ENCODE results near the gene NUAK1. TPM values are rescaled to one million over a fixed set of nuclear protein-coding genes. Genes with fewer than 3 reads are reported as not detected.

The NUAK1 gene
- total and polyA plus RNA-seq, 2 donors = 2.1 to 4.3 TPM

DNA sequence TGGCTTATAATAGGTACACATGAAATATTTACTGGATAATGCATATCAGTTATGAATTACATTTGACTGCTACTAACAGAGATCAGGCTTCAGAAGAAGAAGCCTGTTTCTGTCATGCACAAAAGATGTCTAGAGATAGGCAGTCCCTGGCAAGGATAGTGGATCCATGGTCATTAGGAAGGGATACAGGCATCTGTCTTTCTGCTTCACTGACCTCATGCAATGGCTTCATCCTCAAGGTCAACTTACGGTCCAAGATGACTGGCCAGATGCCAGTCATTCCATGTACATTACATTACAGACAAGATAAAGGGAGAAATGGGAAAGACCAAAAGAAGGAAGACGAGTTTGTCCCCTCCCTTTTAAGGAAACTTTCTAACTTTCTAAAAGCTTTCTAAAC, 94.0 kb downstream of the NUAK1 start:
- H3K27me3 ChIP-seq (ENCODE audit: control insufficient read depth in 2 of 2, insufficient read depth in 1 of 2, low read length in 1 of 2) = no peaks in the 10 kb centered on the region
- no peaks in the 10 kb centered on the region for H3K4me1 ChIP-seq (ENCODE audit: control insufficient read depth in 2 of 2, insufficient read depth in 2 of 2, low read length in 2 of 2)
- 90% methylated on average over 2 of the region's 2 CpGs for WGBS
- DNase-seq (ENCODE audit: low read depth in 6 of 9, low spot score in 9 of 9) = no peak
- no peak overlapping the region for H3K27ac ChIP-seq (ENCODE audit: low read depth in 1 of 2, low read length in 1 of 2)
- H3K36me3 ChIP-seq (ENCODE audit: control insufficient read depth in 2 of 2, insufficient read depth in 2 of 2, low read length in 1 of 2) = no peaks in the 10 kb centered on the region
- H3K9me3 ChIP-seq (ENCODE audit: control insufficient read depth in 2 of 2, insufficient read depth in 1 of 2, low read length in 1 of 2) = peaks cover 0 to 7% of the 10 kb centered on the region in 2 donors
- no peak overlapping the region for H3K4me3 ChIP-seq (ENCODE audit: low read length in 2 of 2)

DNA sequence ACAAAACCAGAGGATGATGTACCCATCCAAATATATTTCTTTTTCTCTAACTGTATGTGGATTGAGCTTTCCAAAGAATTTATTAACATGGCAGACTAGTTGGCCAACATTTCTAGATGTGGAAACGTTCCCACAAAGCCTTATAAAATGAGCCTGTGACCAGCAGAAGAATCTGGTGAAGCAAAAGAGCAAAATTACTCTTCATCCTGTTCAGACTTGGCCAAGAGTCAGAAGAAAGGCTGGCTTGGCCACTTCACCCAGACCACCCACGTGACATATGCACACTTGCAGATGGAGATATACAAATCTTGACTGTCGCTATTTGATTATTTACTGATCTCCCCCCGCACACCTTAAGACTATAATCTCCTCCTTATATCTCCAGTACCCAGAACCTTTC, 96.7 kb downstream of the NUAK1 start:
- no peaks in the 10 kb centered on the region for H3K27me3 ChIP-seq (ENCODE audit: control insufficient read depth in 2 of 2, insufficient read depth in 1 of 2, low read length in 1 of 2)
- H3K27ac ChIP-seq (ENCODE audit: low read depth in 1 of 2, low read length in 1 of 2) = no peak overlapping the region
- no peaks in the 10 kb centered on the region for H3K4me1 ChIP-seq (ENCODE audit: control insufficient read depth in 2 of 2, insufficient read depth in 2 of 2, low read length in 2 of 2)
- no peaks in the 10 kb centered on the region for H3K36me3 ChIP-seq (ENCODE audit: control insufficient read depth in 2 of 2, insufficient read depth in 2 of 2, low read length in 1 of 2)
- no peak overlapping the region for H3K4me3 ChIP-seq (ENCODE audit: low read length in 2 of 2)
- peaks cover 0 to 10% of the 10 kb centered on the region in 2 donors for H3K9me3 ChIP-seq (ENCODE audit: control insufficient read depth in 2 of 2, insufficient read depth in 1 of 2, low read length in 1 of 2)
- WGBS = 93% methylated on average over 4 of the region's 4 CpGs
- DNase-seq (ENCODE audit: low read depth in 6 of 9, low spot score in 9 of 9) = no peak

DNA sequence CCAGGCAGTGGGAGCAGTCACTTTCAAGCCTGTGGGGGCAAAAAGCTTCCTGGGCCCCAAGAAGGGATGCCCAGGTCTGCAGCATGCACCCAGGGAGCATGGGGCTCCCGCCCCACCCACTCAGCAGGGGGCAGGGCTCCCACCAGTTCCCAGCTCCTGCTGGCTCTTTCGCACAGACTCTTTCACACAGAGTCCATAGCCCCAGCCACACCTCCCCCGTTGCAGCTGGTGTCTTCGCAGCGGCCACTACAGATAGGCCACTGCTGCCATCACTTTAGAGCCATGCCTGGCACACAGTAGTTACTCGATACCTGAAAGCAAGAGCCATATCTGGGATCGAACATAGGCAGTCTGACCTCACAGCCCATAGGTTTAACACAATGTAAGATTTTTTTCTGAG, 98.2 kb downstream of the NUAK1 start:
- H3K36me3 ChIP-seq (ENCODE audit: control insufficient read depth in 2 of 2, insufficient read depth in 2 of 2, low read length in 1 of 2) = no peaks in the 10 kb centered on the region
- H3K4me1 ChIP-seq (ENCODE audit: control insufficient read depth in 2 of 2, insufficient read depth in 2 of 2, low read length in 2 of 2) = no peaks in the 10 kb centered on the region
- H3K9me3 ChIP-seq (ENCODE audit: control insufficient read depth in 2 of 2, insufficient read depth in 1 of 2, low read length in 1 of 2) = peaks cover 0 to 10% of the 10 kb centered on the region in 2 donors
- no peak overlapping the region for H3K27ac ChIP-seq (ENCODE audit: low read depth in 1 of 2, low read length in 1 of 2)
- no peaks in the 10 kb centered on the region for H3K27me3 ChIP-seq (ENCODE audit: control insufficient read depth in 2 of 2, insufficient read depth in 1 of 2, low read length in 1 of 2)
- no peak for DNase-seq (ENCODE audit: low read depth in 6 of 9, low spot score in 9 of 9)
- 94% methylated on average over 7 of the region's 7 CpGs for WGBS
- no peak overlapping the region for H3K4me3 ChIP-seq (ENCODE audit: low read length in 2 of 2)

DNA sequence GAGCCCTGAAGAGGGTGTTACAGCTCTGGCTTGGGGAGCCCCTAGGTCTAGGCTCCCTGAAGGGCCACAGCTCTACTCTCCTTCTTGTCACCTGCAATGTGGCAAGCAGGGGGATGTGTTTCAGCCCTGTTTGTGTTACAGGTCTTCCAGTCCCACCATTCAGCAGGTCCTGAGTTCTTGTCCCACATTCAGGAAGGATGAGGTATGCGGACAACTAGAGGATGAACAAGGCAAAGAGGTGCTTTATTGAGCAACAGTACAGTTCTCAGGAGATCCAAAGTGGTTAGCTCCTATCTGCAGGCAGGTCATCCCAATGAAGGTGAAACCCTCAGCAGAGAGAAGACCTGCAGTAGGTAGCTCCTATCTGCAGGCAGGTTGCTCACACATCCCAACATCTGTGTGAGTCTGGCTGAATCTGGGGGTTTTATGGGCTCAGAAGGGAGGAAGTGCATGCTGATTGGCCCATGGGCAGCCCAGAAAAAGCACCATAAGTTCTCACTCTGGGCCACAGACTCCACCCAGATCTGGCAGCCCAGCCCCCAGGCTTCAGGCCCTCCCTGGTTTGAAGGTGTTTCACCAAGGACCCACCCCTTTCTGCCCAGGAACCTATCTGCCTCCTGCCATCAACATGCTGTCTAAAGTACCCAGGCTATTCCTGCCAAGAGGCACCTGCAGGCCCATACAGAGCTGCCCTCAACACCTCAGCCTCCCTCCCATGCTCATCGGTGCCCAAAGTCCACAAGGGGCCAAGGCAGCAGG, 98.9 kb downstream of the NUAK1 start:
- Histone ChIP-seq H3K4me3 (ENCODE audit: low read length in 2 of 2) (no peak overlapping the region), H3K9me3 (ENCODE audit: control insufficient read depth in 2 of 2, insufficient read depth in 1 of 2, low read length in 1 of 2) (peaks cover 0 to 10% of the 10 kb centered on the region in 2 donors), H3K36me3 (ENCODE audit: control insufficient read depth in 2 of 2, insufficient read depth in 2 of 2, low read length in 1 of 2) (no peaks in the 10 kb centered on the region), H3K27me3 (ENCODE audit: control insufficient read depth in 2 of 2, insufficient read depth in 1 of 2, low read length in 1 of 2) (no peaks in the 10 kb centered on the region), H3K27ac (ENCODE audit: low read depth in 1 of 2, low read length in 1 of 2) (no peak overlapping the region), H3K4me1 (ENCODE audit: control insufficient read depth in 2 of 2, insufficient read depth in 2 of 2, low read length in 2 of 2) (no peaks in the 10 kb centered on the region)
- 98% methylated on average over 2 of the region's 2 CpGs for WGBS
- DNase-seq (ENCODE audit: low read depth in 6 of 9, low spot score in 9 of 9) = no peak

DNA sequence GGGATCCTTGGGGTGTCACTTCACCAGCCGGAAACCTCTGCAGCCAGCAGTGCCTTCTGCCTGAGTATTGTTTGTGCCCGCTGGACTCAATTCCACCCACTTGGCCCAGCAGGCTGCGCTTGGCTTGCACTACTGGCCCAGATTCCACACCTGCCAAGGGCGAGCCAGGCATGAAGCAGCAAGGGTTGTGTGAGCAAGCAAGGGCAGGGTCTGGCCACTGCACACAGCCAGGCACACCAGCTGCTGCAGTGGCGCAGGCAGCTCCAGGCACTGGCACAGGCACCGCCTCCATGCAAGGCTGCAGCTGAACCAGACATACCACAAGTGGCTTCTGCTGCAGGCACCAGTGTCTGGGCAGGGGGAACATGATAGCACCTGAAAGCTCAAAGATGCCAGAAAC, 99.5 kb downstream of the NUAK1 start:
- peaks cover 0 to 10% of the 10 kb centered on the region in 2 donors for H3K9me3 ChIP-seq (ENCODE audit: control insufficient read depth in 2 of 2, insufficient read depth in 1 of 2, low read length in 1 of 2)
- no peak overlapping the region for H3K27ac ChIP-seq (ENCODE audit: low read depth in 1 of 2, low read length in 1 of 2)
- no peaks in the 10 kb centered on the region for H3K36me3 ChIP-seq (ENCODE audit: control insufficient read depth in 2 of 2, insufficient read depth in 2 of 2, low read length in 1 of 2)
- DNase-seq (ENCODE audit: low read depth in 6 of 9, low spot score in 9 of 9) = no peak
- H3K4me1 ChIP-seq (ENCODE audit: control insufficient read depth in 2 of 2, insufficient read depth in 2 of 2, low read length in 2 of 2) = no peaks in the 10 kb centered on the region
- H3K4me3 ChIP-seq (ENCODE audit: low read length in 2 of 2) = no peak overlapping the region
- WGBS = 96% methylated on average over 6 of the region's 6 CpGs
- no peaks in the 10 kb centered on the region for H3K27me3 ChIP-seq (ENCODE audit: control insufficient read depth in 2 of 2, insufficient read depth in 1 of 2, low read length in 1 of 2)

DNA sequence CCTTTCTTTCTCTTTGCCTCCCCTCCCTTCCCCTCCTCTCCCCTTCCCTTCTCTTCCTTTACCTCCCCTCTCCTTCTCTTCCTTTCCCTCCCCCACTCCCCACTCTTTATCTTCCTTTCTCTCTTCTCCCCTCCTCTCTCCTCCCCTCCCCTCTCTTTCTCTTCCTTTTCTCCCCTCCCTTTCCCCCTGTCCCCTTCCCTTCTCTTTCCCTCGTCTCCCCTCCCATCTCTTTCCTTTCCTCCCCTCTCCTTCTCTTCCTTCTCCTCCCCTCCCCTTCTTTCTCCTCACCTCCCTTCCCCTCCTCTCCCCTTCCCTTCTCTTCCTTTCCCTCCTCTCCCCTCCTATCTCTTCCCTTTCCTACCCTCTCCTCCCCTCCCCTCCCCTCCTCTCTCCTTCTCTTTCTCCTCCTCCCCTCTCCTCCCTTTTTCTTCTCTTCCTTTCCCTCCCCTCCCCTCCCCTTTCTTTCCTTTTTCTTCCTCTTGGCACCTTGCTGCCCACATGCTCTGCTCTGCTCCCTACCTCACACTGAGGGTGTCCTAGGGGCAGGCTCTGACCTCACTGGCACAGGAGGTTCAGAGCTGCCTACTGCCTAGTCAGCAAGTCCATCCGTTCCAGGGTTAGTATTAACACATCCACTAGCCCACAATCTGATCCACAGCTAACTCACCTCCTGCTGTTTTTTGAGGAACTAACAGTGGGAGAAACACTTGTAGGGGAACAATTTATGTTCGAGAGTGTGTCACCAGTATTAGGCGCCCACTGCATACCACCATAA, 101.0 kb downstream of the NUAK1 start:
- no peak overlapping the region for H3K27ac ChIP-seq (ENCODE audit: low read depth in 1 of 2, low read length in 1 of 2)
- no peak overlapping the region for H3K4me3 ChIP-seq (ENCODE audit: low read length in 2 of 2)
- H3K36me3 ChIP-seq (ENCODE audit: control insufficient read depth in 2 of 2, insufficient read depth in 2 of 2, low read length in 1 of 2) = no peaks in the 10 kb centered on the region
- 68% methylated on average over 4 of the region's 4 CpGs for WGBS
- no peak for DNase-seq (ENCODE audit: low read depth in 6 of 9, low spot score in 9 of 9)
- H3K9me3 ChIP-seq (ENCODE audit: control insufficient read depth in 2 of 2, insufficient read depth in 1 of 2, low read length in 1 of 2) = peaks cover 0 to 10% of the 10 kb centered on the region in 2 donors
- no peaks in the 10 kb centered on the region for H3K4me1 ChIP-seq (ENCODE audit: control insufficient read depth in 2 of 2, insufficient read depth in 2 of 2, low read length in 2 of 2)
- H3K27me3 ChIP-seq (ENCODE audit: control insufficient read depth in 2 of 2, insufficient read depth in 1 of 2, low read length in 1 of 2) = no peaks in the 10 kb centered on the region

- DNase-seq (ENCODE audit: low read depth in 6 of 9, low spot score in 9 of 9) = no peak
- 94% methylated on average over 5 of the region's 5 CpGs for WGBS
These were observed 103.3 kb downstream of the NUAK1 start for GRCh38 chr12:106035421-106035820.

DNA sequence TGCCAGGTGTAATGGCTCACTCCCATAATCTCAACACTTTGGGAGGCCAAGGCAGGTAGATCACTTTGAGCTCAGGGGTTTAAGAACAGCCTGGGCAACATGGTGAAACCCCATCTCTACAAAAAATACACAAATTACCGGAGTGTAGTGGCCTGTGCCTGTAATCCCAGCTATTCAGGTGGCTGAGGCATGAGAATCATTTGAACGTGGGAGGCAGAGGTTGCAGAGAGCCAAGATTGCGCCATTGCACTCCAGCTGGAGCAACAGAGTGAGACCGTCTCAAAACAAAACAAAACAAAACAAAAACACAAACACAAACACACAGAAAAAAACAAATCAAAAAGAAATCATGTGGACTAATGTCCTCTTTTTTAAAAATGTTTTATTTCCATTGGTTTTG, 104.4 kb downstream of the NUAK1 start:
- Histone ChIP-seq H3K4me1 (ENCODE audit: control insufficient read depth in 2 of 2, insufficient read depth in 2 of 2, low read length in 2 of 2) (no peaks in the 10 kb centered on the region), H3K27me3 (ENCODE audit: control insufficient read depth in 2 of 2, insufficient read depth in 1 of 2, low read length in 1 of 2) (no peaks in the 10 kb centered on the region), H3K9me3 (ENCODE audit: control insufficient read depth in 2 of 2, insufficient read depth in 1 of 2, low read length in 1 of 2) (no peaks in the 10 kb centered on the region), H3K27ac (ENCODE audit: low read depth in 1 of 2, low read length in 1 of 2) (no peak overlapping the region), H3K36me3 (ENCODE audit: control insufficient read depth in 2 of 2, insufficient read depth in 2 of 2, low read length in 1 of 2) (no peaks in the 10 kb centered on the region), H3K4me3 (ENCODE audit: low read length in 2 of 2) (no peak overlapping the region)
- WGBS = 96% methylated on average over 4 of the region's 4 CpGs
- no peak for DNase-seq (ENCODE audit: low read depth in 6 of 9, low spot score in 9 of 9)

More at GRCh38 chr12:106035421-106035820, 103.3 kb downstream of the NUAK1 start:
- H3K36me3 ChIP-seq (ENCODE audit: control insufficient read depth in 2 of 2, insufficient read depth in 2 of 2, low read length in 1 of 2) = no peaks in the 10 kb centered on the region
- no peaks in the 10 kb centered on the region for H3K4me1 ChIP-seq (ENCODE audit: control insufficient read depth in 2 of 2, insufficient read depth in 2 of 2, low read length in 2 of 2)
- H3K27ac ChIP-seq (ENCODE audit: low read depth in 1 of 2, low read length in 1 of 2) = no peak overlapping the region
- peaks cover 0 to 10% of the 10 kb centered on the region in 2 donors for H3K9me3 ChIP-seq (ENCODE audit: control insufficient read depth in 2 of 2, insufficient read depth in 1 of 2, low read length in 1 of 2)
- no peak overlapping the region for H3K4me3 ChIP-seq (ENCODE audit: low read length in 2 of 2)
- no peaks in the 10 kb centered on the region for H3K27me3 ChIP-seq (ENCODE audit: control insufficient read depth in 2 of 2, insufficient read depth in 1 of 2, low read length in 1 of 2)

- 93% methylated on average over 4 of the region's 4 CpGs for WGBS
These were observed 105.5 kb downstream of the NUAK1 start for GRCh38 chr12:106033161-106033675.

More at GRCh38 chr12:106033161-106033675, 105.5 kb downstream of the NUAK1 start:
- no peak overlapping the region for H3K27ac ChIP-seq (ENCODE audit: low read depth in 1 of 2, low read length in 1 of 2)
- no peak for DNase-seq (ENCODE audit: low read depth in 6 of 9, low spot score in 9 of 9)
- no peaks in the 10 kb centered on the region for H3K36me3 ChIP-seq (ENCODE audit: control insufficient read depth in 2 of 2, insufficient read depth in 2 of 2, low read length in 1 of 2)
- no peaks in the 10 kb centered on the region for H3K9me3 ChIP-seq (ENCODE audit: control insufficient read depth in 2 of 2, insufficient read depth in 1 of 2, low read length in 1 of 2)
- H3K4me1 ChIP-seq (ENCODE audit: control insufficient read depth in 2 of 2, insufficient read depth in 2 of 2, low read length in 2 of 2) = no peaks in the 10 kb centered on the region
- no peaks in the 10 kb centered on the region for H3K27me3 ChIP-seq (ENCODE audit: control insufficient read depth in 2 of 2, insufficient read depth in 1 of 2, low read length in 1 of 2)
- H3K4me3 ChIP-seq (ENCODE audit: low read length in 2 of 2) = no peak overlapping the region

Measured in thymus (tissue), 11 donors.